Loucy (cell line): ENCODE results near the gene TNC.

ENCODE experiments used
- EZH2phosphoT487 ChIP-seq: fragments of 200-600 bp; IDR thresholded peaks from 2 replicates; pipeline ENCODE4 v1.6.1; 2018; ENCODE audit warnings: antibody characterized with exemption, mild to moderate bottlenecking, moderate library complexity, borderline replicate concordance
- TF ChIP-seq, protein P1 (sequence below): fragments of 200-600 bp; sonication (generic); conservative IDR thresholded peaks from 2 replicates; pipeline ENCODE4 v1.5.1; 2014; ENCODE audit warnings: mild to moderate bottlenecking, antibody characterized with exemption, low read length

DNA sequence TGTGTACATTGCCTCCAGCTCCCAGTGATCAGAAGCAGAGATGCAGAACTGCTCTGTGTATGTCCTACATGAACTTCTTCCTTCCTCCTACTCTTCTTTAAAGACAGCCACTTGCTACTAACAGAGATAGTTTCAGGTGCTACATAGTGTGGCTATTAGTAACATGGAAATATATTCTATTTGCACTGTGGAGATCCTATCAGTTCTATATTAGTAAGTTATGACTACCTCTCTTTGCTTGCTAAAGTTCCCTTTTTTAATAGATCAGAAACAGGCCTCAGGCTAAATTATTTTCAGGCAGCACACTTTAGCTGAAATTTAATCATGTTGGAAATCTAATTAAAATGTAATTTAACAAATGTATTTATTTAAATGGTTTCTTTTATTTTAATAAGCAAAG is 123.2 kb downstream of the TNC start:
- TF ChIP-seq, protein P1, sequence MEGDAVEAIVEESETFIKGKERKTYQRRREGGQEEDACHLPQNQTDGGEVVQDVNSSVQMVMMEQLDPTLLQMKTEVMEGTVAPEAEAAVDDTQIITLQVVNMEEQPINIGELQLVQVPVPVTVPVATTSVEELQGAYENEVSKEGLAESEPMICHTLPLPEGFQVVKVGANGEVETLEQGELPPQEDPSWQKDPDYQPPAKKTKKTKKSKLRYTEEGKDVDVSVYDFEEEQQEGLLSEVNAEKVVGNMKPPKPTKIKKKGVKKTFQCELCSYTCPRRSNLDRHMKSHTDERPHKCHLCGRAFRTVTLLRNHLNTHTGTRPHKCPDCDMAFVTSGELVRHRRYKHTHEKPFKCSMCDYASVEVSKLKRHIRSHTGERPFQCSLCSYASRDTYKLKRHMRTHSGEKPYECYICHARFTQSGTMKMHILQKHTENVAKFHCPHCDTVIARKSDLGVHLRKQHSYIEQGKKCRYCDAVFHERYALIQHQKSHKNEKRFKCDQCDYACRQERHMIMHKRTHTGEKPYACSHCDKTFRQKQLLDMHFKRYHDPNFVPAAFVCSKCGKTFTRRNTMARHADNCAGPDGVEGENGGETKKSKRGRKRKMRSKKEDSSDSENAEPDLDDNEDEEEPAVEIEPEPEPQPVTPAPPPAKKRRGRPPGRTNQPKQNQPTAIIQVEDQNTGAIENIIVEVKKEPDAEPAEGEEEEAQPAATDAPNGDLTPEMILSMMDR: no peak
- no peak for TF ChIP-seq EZH2phosphoT487
